Stimulated activated CD8-positive, alpha-beta memory T cell treated with anti-CD3 and anti-CD28 coated beads, Interleukin-7, amount 100 ng/mL, for 48 hours (primary cell): ENCODE results near the gene TFDP1.
"Not testable (repeated sequence)": the region's sequence is repeated elsewhere in the genome, so short reads cannot be mapped to it uniquely, and the experiment has no call there.

Experiments
- DNase-seq, 2 donors: peaks; one replicate each; pipeline ENCODE4 v3.0.0-alpha.2; 2020; ENCODE audit warnings: low read depth in 1 of 2; ENCODE audit errors: extremely low read depth in 1 of 2

The TFDP1 gene

GRCh38 chr13:113548778-113549621 lies 35.6 kb upstream of the TFDP1 start:
- no peak for DNase-seq

GRCh38 chr13:113550453-113550852 lies 34.1 kb upstream of the TFDP1 start:
- no peak for DNase-seq

- no peak for DNase-seq
Measured at GRCh38 chr13:113551081-113552000, 33.2 kb upstream of the TFDP1 start.

GRCh38 chr13:113552079-113552478 lies 32.5 kb upstream of the TFDP1 start:
- DNase-seq, result no peak

- no peak for DNase-seq
Measured at GRCh38 chr13:113552786-113553434, 31.6 kb upstream of the TFDP1 start.

- DNase-seq, result no peak
Measured at GRCh38 chr13:113553511-113554332, 30.8 kb upstream of the TFDP1 start.

- DNase-seq, result no peak
Measured at GRCh38 chr13:113554333-113554700, 30.2 kb upstream of the TFDP1 start.

GRCh38 chr13:113555141-113555540 lies 29.4 kb upstream of the TFDP1 start:
- DNase-seq, result no peak

- no peak for DNase-seq
Measured at GRCh38 chr13:113557013-113557412, 27.5 kb upstream of the TFDP1 start.

GRCh38 chr13:113558461-113558860 lies 26.1 kb upstream of the TFDP1 start:
- no peak for DNase-seq

- no peak for DNase-seq
Measured at GRCh38 chr13:113559061-113559460, 25.5 kb upstream of the TFDP1 start.

GRCh38 chr13:113559901-113560644 lies 24.5 kb upstream of the TFDP1 start:
- DNase-seq, result no peak

- DNase-seq, result no peak
Measured at GRCh38 chr13:113560645-113561416, 23.7 kb upstream of the TFDP1 start.

- DNase-seq, result no peak
Measured at GRCh38 chr13:113561417-113562084, 23.0 kb upstream of the TFDP1 start.

GRCh38 chr13:113562085-113562749 lies 22.3 kb upstream of the TFDP1 start:
- peak; percentile 25 to 34 for DNase-seq

- no peak for DNase-seq
Measured at GRCh38 chr13:113562844-113563243, 21.7 kb upstream of the TFDP1 start.

- not testable (repeated sequence) for DNase-seq
Measured at GRCh38 chr13:113563511-113563910, 21.0 kb upstream of the TFDP1 start.
